Fibroblast of the aortic adventitia (primary cell): ENCODE results near the gene MUC20. TPM values are rescaled to one million over a fixed set of nuclear protein-coding genes. Genes with fewer than 3 reads are reported as not detected.
"Not testable (repeated sequence)": the region's sequence is repeated elsewhere in the genome, so short reads cannot be mapped to it uniquely, and the experiment has no call there.

Experiments
- DNase-seq: peaks from one replicate; pipeline ENCODE4 v3.0.0-alpha.2; 2010; ENCODE audit warnings: low read depth
- H3K4me3 ChIP-seq: 2 replicates; pipeline ENCODE4 v1.5.1; 2011; ENCODE audit warnings: low read depth, mild to moderate bottlenecking, control low read depth, low read length, moderate library complexity
- total RNA-seq: library from RNA; depleted of rRNA; stranded (reverse); fragments of >200 nt; gene quantifications from 2 replicates; pipeline ENCODE4 v1.2.3, GENCODE V29; 2012; ENCODE audit warnings: low replicate concordance

Gene MUC20, protein sequence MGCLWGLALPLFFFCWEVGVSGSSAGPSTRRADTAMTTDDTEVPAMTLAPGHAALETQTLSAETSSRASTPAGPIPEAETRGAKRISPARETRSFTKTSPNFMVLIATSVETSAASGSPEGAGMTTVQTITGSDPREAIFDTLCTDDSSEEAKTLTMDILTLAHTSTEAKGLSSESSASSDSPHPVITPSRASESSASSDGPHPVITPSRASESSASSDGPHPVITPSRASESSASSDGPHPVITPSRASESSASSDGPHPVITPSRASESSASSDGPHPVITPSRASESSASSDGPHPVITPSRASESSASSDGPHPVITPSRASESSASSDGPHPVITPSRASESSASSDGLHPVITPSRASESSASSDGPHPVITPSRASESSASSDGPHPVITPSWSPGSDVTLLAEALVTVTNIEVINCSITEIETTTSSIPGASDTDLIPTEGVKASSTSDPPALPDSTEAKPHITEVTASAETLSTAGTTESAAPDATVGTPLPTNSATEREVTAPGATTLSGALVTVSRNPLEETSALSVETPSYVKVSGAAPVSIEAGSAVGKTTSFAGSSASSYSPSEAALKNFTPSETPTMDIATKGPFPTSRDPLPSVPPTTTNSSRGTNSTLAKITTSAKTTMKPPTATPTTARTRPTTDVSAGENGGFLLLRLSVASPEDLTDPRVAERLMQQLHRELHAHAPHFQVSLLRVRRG
- total RNA-seq, result 0.63 and 4.5 TPM in 2 replicates

DNA sequence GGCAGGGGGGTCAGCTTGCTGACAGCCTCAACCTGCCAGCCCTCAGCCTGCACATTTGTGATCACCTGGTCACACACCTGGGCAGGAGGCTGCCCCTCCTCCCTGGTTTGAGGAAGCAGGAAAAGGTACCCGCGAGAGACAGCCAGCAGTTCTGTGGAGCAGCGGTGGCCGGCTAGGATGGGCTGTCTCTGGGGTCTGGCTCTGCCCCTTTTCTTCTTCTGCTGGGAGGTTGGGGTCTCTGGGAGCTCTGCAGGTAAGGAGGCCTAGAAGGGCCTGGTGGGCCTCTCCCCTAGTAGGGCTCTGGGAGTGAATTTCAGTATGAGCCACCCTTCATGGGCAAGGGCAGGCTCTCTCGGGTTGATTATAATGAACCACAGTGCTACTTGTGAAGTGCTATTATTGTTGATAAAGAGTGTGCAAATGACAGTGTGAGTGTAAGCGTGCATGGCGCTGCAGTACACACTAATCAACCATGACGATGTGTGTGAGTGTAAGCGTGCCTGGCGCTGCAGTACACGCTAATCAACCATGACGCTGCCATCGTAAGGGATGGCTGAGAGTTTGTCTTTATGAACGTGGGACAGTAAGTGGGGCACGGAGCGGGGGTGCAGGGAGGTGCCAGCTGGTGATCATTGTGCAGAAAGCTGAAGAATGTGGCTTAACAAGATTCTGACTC, at the start of gene MUC20:
Gene MUC20 (plus strand): TSS at position 148 of the 676 bp plus-strand sequence. CDS start 30 bp downstream, at position 178.
- DNase-seq, H3K4me3 ChIP-seq: not testable (repeated sequence)

DNA sequence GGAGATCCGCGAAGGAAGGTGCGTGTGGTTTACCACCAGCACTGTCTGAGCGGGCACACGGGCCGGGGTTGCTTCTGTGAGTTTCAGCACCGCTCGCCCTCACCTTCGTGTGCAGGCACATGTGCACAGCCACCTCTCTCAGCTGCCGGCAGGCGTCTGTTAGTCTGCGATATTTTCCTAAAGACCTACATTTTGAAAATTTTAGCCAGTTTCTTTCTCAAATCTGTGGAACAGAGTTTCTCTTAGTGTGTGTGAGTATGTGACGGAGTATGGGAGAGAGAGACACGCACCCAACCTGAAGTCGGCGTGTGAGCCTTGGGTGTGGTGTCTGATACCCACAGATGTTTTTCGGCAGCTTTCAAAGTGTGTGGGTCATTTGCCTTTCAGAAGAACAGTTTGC, 49.5 kb upstream of the MUC20 start:
- DNase-seq, H3K4me3 ChIP-seq: not testable (repeated sequence)

DNA sequence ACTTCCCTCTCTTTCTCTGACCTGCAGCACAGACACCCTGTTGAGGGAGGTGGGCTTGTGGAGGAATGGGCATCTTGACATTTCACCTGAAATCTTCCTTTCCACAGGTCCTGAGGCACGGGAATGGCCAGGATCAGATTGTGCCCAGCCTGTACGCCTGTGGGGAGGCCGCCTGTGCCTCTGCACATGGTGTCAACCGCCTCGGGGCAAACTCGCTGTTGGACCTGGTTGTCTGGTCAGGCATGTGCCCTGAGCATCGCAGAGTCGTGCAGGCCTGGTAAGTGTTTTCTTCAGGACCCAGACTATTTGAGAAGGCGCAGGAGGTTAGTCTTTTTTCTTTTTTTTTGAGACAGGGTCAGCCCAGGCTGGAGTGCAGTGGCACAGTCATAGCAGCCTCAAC, 47.1 kb upstream of the MUC20 start:
- DNase-seq, H3K4me3 ChIP-seq: not testable (repeated sequence)

DNA sequence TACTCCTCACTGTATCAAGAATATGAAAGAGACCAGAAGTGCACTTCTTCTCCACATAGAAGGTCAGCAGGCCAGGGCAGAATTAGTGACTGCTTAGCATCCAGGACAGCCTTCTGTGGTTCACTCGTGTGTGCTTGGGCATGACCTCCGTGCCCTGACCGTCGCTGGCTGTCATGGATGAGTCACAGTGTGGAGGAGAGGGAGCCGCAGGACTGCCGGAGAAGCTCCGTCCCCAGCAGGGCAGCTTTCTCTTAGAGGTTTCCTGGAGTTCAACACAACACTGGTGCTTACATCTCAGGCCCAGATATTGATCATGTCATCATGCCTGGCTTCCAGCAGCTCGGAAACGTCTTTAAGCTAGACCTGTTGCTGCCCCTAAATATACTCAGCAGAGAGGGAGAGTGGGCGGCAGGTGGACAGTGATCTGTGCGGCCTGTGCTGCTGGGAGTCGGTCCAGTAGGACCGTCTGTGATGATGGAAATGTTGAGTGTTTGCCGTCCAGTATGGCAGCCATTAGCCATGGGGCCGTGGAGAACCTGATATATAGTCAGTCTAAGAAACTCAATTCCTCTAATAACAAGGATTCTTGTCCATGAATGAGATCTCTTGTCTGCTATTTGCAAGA, 42.3 kb upstream of the MUC20 start:
- H3K4me3 ChIP-seq, DNase-seq: not testable (repeated sequence)

DNA sequence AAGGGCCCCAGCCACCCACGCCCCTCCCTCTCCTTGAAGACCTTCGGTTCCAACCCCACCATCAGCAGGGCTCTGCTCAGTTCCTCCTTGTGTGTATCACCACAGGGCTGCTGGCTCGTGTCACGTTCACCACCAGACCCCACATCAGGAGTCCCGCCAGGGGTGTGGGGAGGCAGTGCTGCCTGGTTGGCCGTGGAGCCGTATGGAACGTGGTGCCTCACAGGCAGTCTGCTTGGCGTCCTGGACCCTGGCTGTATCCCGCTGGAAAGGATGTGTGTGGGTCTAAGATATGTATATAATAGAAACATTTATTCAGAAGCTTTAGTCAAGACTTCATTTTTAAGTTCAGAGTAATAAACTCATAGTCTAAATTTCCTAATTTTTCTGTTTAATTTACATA, 40.1 kb upstream of the MUC20 start:
- not testable (repeated sequence) for DNase-seq

DNA sequence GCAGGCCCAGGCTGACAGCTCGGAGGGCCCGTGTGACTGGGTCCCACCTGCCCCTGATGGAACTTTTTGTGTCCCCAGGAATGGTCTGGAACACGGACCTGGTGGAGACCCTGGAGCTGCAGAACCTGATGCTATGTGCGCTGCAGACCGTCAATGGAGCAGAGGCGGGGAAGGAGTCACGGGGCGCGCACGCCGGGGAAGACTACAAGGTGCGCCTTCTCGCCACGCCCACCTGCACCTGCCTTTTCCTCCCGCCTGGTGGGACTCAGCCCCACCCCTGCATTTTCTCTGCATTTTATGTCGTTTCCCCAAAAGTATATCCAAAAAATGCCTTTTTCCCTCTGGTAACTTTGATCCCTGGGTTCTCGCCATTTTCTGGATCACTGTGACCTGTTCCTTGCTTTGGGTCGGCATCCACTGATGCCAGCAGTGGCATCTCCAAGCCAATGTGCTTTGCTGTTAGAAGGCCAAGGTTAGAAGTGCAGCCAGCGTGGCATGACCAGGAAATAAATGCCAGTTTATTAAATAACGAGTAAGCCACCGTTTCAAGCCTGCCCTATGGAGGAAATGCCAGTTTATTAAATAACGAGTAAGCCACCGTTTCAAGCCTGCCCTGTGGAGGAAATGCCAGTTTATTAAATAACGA, 39.2 kb upstream of the MUC20 start:
- DNase-seq, H3K4me3 ChIP-seq: not testable (repeated sequence)

More for the DNA sequence above, 40.1 kb upstream of the MUC20 start:
- not testable (repeated sequence) for H3K4me3 ChIP-seq

DNA sequence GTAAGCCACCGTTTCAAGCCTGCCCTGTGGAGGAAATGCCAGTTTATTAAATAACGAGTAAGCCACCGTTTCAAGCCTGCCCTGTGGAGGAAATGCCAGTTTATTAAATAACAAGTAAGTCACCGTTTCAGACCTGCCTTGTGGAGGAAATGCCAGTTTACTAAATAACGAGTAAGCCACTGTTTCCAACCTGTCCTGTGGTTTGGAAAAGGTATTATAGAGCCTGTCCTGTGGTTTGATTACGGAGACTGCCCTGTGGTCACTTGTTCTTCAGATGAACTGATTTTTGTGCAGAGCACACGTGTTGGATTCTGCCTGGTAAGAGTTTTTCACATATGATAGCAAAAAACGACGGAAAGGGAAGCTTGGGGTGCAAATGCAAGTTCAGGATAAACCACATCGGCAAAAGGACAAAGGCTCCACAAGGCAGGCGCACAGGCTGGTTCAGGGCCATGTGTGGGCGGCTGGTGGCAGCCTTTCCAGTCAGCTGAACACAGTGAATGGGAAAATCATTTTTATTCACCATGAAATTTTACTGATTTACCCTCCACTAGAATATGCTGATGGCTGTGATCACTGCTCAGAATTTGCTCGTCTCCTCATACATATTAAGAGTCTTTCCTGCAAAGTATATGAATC, 38.6 kb upstream of the MUC20 start:
- not testable (repeated sequence) for H3K4me3 ChIP-seq, DNase-seq

DNA sequence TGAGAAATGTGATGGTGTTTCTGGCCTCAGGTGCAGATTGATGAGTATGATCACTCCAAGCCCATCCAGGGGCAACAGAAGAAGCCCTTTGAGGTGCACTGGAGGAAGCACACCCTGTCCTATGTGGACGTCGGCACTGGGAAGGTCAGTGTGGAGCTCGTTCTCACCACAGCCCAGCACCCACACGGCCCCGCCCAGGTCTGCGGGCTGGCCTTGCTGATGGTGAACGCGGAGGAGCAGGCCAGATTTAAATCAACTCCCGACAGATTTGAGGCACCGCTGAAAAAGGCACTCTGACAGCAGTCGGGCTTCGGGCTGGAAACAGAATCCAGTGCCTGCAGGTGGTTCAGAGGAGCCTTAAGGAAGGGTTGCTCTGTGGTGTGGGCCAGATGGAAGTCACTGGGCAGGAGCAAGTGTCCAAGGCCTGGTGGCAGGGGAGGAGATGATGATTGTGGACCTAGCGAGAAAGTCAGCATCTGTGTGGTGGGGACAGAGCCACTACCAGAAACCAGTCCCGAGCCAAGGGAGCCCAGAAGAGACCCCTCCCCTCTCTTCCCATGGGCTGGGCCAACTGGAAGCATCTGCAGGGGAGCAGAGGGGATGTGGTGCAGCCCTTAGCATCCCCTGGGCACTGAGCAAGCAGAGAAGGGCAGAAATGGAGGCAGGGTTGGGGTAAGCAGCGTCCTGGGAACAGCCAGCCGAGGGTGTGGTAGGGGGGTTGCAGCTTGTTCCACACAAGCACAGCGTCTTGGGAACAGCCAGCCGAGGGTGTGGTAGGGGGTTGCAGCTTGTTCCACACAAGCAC, 36.9 kb upstream of the MUC20 start:
- not testable (repeated sequence) for DNase-seq

DNA sequence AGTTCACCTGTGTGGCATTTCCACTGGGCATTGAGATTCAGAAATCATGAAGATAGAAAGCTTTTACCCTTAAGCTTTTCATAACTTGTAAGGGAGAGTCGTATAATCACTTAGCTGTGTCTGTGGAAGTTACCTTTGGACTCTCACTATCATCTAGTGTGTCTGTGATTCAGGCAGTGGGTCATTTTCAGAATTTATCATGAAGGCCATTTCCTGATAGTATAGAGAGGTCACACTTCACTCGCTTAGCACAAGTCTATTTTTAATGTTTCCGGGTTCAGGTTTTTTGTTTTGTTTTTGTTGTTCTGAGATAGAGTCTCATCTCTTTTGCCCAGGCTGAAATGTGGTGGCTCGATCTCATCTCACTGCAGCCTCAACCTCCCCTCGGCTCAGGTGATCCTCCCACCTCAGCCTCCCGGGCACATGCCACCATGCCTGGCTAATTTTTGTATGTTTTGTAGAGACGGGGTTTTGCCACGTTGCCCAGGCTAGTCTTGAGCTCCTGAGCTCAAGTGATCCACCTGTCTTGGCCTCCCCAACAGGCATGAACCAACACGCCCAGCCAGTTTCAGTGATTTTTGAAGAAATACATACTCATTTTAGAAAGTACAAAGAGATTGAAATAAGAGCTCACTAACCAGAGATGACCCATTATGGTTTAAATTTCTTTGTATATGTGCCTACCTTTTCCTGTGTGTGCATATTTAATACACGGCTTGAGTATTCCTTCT, 36.1 kb upstream of the MUC20 start:
- H3K4me3 ChIP-seq, DNase-seq: not testable (repeated sequence)

More for the DNA sequence above, 36.9 kb upstream of the MUC20 start:
- H3K4me3 ChIP-seq, result not testable (repeated sequence)

DNA sequence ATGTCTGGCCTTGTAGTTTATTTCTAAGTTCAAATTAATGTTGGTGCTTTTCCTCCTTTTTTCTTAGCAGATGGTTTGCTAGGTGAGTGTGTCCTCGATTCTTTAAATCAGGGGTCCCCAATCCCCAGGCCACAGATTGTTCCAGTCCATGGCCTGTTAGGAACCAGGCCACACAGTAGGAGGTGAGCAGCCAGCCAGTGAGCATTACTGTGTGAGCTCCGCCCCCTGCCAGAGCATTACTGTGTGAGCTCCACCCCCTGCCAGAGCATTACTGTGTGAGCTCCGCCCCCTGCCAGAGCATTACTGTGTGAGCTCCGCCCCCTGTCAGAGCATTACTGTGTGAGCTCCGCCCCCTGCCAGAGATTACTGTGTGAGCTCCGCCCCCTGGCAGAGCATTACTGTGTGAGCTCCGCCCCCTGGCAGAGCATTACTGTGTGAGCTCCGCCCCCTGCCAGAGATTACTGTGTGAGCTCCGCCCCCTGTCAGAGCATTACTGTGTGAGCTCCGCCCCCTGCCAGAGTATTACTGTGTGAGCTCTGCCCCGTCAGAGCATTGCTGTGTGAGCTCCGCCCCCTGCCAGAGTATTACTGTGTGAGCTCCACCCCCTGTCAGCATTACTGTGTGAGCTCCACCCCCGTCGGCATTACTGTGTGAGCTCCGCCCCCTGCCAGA, 34.1 kb upstream of the MUC20 start:
- H3K4me3 ChIP-seq, DNase-seq: not testable (repeated sequence)

DNA sequence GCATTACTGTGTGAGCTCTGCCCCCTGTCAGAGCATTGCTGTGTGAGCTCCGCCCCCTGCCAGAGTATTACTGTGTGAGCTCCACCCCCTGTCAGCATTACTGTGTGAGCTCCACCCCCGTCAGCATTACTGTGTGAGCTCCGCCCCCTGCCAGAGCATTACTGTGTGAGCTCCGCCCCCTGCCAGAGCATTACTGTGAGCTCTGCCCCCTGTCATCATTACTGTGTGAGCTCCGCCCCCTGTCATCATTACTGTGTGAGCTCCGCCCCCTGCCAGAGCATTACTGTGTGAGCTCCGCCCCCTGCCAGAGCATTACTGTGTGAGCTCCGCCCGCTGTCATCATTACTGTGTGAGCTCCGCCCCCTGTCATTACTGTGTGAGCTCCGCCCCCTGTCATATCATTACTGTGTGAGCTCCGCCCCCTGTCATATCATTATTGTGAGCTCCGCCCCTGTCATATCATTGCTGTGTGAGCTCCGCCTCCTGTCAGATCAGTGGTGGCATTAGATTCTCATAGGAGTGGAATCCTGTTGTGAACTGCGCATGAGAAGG, 33.5 kb upstream of the MUC20 start:
- not testable (repeated sequence) for H3K4me3 ChIP-seq, DNase-seq

DNA sequence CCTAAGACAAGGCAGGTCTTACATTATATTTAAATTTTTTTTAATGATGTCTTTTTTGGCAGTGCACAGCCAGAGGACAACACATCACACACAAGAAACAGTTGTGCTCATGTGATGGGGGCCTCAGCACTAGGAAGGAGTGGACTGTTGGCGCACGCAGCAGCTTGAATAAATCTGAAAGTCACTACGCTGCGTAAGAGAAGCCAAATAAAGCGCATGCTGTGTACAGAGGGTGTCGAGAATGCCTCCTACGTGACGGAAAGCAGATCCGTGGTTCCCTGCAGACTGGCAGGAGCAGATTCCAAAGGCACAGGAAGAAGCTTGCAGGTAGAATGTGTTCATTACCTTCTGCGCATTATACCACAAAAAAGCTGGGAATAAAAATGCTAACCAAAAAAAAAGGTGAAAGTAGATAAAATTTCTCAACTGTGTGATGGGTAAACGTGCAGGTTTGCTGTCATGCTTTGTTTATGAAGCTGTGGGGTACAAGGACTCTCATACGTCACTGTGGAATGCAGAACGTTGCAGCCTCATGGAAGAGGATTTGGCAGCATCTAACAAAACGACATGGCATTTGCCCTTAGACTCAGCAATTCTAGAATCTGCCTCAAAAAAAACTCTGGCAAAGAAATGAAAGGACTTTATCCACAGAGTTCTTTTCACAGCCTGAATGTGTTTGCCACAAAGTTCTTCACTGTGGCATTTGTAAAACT, 32.2 kb upstream of the MUC20 start:
- DNase-seq, H3K4me3 ChIP-seq: not testable (repeated sequence)

DNA sequence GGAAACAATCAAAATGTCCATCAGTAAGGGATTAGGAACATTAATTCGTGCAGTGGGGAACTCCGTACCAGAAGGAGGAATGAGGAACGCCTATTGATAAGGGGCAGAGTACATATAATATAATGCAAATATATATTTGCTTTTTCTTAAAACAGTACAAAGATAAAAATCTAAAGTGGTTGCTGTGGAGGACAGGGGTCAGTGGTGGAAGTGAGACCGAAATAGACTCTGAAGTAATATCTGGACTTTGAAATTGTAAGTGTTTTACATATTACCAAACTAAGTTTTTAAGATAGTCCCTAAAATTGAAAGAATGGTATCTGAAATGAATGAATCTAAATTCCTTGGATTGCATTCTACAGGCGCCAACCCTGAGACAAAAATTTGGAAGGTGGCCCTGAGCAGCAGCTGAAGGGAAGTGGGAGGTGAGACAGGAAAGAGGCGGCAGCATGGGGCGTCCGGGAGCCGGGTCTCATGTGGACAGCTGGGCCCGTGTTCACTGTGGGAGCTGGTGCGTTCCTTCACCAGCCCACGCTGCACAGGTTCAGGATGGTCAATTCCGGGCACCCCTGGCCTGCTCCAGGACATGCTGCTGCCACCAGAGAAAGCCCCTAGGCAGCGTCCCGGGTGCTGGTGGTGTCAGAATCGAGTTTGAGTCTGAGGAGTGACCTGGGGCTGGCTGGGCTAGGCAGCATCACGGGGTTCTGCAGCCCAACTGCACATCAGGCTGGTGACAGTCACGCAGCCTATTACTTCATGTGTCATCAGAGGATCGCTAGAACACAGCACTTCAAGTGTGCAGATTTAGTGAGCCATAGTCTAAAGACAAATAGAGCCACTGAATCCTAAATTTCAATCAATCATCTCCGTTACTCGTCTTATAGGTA, 31.4 kb upstream of the MUC20 start:
- DNase-seq, H3K4me3 ChIP-seq: not testable (repeated sequence)
